Hepatic stellate cell (primary cell): ENCODE measurements around the gene PPFIA4.

Source experiments
- DNase-seq: peaks from one replicate; pipeline ENCODE4 v3.0.0; 2011; ENCODE audit warnings: low spot score

Gene PPFIA4

GRCh38 chr1:203082571-203083462 is 56.5 kb downstream of the PPFIA4 start:
- no peak for DNase-seq

GRCh38 chr1:203083463-203083921 is 57.2 kb downstream of the PPFIA4 start:
- no peak for DNase-seq

DNA sequence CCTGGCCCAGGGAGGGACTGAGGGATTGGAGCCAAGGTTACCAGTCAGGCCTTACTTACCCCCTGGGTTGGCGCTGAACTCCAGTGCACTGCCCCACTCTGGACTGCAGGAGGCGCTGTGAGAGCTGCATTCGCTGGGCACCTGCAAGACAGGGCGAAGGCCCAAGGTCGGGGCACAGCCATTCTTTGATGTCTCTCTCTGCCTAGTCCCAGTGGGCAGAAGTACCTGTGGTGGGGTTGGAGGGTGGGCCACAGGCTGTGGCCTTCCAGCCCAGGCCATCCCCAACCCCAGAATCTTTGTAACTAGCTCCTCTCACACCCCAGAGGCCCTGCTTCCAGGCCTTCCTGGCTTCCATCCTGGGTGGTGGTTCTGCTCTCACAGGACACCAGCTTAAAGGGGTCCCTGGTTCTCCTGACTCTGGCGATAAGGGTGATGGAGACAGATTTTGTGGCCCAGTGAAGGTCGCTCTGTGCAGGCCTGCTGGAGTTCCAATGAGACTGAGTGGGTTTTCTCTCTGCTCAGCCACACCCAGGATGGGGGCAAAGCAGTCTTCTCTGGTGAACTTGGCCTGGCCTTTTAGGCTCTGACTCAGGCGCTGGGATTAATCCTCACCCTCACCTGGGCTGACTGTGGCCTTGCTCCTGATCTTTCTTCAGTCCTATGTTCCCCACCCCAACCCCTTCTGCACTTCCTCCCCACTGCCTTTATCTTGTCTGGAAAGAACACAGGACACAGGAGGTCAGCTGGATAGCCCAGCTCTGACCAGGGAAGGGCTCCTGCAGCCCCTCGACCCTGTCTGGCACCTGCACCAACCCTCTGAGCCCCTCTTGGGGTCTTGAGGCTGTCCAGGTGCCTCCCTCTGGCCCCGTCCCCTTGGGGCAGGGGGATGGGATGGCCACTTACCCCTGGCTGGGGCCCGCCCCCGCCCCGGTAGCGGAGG is 58.6 kb downstream of the PPFIA4 start:
- no peak for DNase-seq

GRCh38 chr1:203085528-203086406 is 59.5 kb downstream of the PPFIA4 start, which contains the start of gene MYOG:
Gene MYOG (minus strand): TSS chr1:203086012. CDS start chr1:203085961, 51 bp downstream.
- DNase-seq: no peak

GRCh38 chr1:203086992-203087763 is 60.9 kb downstream of the PPFIA4 start:
- no peak for DNase-seq

DNA sequence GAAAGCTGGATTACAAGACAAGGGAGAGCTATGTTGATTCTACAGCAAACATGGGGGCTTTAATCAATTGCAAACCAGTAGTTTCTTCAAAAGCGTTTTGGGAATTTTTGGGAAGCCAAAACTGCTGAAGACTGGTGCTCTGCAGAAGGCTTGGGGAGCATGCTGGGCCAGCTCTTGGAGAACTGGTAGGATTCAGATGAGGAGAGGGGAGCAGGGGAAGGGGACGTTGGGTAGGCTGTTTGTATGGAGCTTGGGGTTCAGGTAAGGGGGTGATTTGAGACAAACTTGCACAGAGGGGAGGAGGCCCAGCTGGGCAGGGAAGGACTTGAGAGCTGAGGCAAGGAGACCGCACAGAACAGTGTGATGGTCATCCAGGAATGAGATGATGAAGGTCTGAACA is 62.1 kb downstream of the PPFIA4 start:
- DNase-seq: no peak

- DNase-seq: no peak
Measured at GRCh38 chr1:203089001-203089650, 62.8 kb downstream of the PPFIA4 start.

- no peak for DNase-seq
Measured at GRCh38 chr1:203089651-203090045, 63.4 kb downstream of the PPFIA4 start.

DNA sequence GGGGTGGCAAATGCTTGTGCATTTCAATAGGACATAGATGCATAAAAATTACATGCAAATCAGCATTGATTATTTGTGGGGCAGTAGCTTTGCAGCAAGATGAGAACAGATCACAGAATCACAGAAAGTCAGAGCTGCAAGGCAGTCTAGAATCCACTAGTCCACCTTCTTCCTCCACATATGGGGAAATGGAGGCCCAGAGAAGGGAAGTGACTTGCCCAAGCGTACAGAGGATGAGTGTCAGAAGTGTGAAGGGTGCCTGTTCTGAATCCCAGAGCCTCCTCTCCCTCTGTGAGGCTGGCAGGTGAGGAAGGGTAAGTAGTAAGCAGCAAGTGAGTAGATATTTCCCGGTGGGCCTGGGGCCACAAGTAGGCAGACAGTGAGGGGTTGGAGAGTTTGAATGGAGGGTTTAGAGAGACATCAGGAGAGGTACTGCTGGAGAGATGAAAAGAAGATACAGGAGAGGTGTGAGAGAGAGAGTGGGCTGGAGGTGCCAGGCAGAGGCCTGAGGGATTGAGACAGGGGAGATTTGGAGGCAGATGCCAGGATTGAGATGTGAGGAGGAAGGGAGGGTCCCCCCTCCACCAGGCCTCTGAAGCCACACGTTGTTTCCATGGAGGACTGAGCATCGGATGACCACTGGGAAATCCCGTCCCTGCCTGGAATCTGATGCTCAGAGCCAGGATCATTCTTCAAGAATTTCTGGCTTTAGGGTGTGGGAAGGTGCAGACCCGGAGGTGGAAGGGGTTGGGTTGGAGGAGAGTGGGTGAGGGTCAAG is 64.3 kb downstream of the PPFIA4 start:
- no peak for DNase-seq

- no peak for DNase-seq
Measured at GRCh38 chr1:203091199-203091477, 64.8 kb downstream of the PPFIA4 start.

- DNase-seq: no peak
Measured at GRCh38 chr1:203091761-203092330, 65.6 kb downstream of the PPFIA4 start.

- DNase-seq: no peak
Measured at GRCh38 chr1:203093754-203094410, 67.6 kb downstream of the PPFIA4 start.

GRCh38 chr1:203095061-203095690 is 68.9 kb downstream of the PPFIA4 start:
- DNase-seq: no peak

- DNase-seq: no peak
Measured at GRCh38 chr1:203096566-203096965, 70.3 kb downstream of the PPFIA4 start.

DNA sequence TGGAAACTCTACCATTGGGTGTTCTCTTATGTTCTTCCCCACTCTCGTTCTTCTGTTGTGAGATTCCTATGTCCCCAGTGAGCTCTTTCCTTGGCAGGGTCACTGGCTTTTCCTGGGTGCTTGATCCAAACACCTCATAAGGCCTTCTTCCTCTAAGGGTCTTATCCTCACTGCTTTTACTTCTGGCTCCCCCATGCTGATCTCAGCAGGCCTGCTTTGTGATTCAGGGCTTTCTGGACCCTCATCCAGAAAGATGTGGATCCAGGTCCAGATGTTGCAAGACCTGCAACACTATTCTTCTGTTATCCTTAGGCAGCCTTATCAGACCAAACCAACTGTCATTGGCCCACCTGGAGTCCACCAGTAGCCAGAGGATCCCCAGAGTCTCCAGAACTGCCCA is 70.7 kb downstream of the PPFIA4 start:
- DNase-seq: no peak

DNA sequence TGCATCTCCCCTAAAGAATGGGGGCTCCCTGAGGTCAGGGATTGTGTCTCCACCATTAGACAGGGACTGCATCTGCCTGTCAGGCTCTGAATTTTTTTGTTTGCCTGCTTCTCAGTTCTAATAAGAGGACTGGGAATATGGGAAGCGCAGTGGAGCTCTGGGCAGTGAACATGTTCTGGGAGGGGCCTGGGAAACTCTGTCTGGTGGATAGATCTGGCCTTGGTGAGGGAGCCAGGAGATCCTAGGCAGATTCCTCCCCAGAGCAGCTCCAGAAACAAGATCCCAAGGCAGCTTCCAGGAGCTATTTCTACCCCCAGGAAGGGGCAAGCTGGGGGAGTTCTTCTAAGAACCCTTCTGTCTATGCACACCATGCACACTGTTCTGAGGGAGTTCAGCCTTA is 72.2 kb downstream of the PPFIA4 start:
- no peak for DNase-seq

GRCh38 chr1:203098914-203099520 is 72.7 kb downstream of the PPFIA4 start:
- DNase-seq: no peak
